HEK293 (cell line): ENCODE results near the gene HNRNPL.

ENCODE experiments used
- ATF2 ChIP-seq: fragments of 450-650 bp; formaldehyde crosslinking; IDR thresholded peaks from 2 replicates; pipeline ENCODE4 v1.5.1; 2016; ENCODE audit warnings: missing biosample characterization, missing genetic modification characterization, low read depth
- CTCF ChIP-seq: fragments of 450-650 bp; formaldehyde crosslinking; IDR thresholded peaks from 2 replicates; pipeline ENCODE4 v1.5.1; 2016; ENCODE audit warnings: missing biosample characterization, missing genetic modification characterization
- REST ChIP-seq: fragments of 450-650 bp; formaldehyde crosslinking; IDR thresholded peaks from 2 replicates; pipeline ENCODE4 v1.5.1; 2016; ENCODE audit warnings: missing biosample characterization, missing genetic modification characterization
- ZBTB21 ChIP-seq: fragments of 450-650 bp; formaldehyde crosslinking; IDR thresholded peaks from 2 replicates; pipeline ENCODE4 v1.5.1; 2017; ENCODE audit warnings: missing biosample characterization, missing genetic modification characterization
- ZBTB26 ChIP-seq: fragments of 450-650 bp; formaldehyde crosslinking; optimal IDR thresholded peaks from 2 replicates; pipeline ENCODE3; 2016; ENCODE audit warnings: missing biosample characterization, mild to moderate bottlenecking, missing genetic modification characterization
- ZNF24 ChIP-seq: fragments of 450-650 bp; formaldehyde crosslinking; IDR thresholded peaks from 2 replicates; pipeline ENCODE4 v1.5.1; 2016; ENCODE audit warnings: missing biosample characterization, missing genetic modification characterization
- ZNF274 ChIP-seq, 2 experiments: fragments of 200-500 bp in 1 of 2; fragments of 450-650 bp in 1 of 2; sonication (Bioruptor generic) in 1 of 2; formaldehyde crosslinking in 1 of 2; IDR thresholded peaks; 2 replicates each; pipeline versions ENCODE4 v1.5.1 to v1.6.1; 2014 to 2016; ENCODE audit warnings: borderline replicate concordance in 1 of 2, inconsistent platforms in 1 of 2, low read length in 1 of 2, missing biosample characterization in 1 of 2, missing genetic modification characterization in 1 of 2
- ZNF747 ChIP-seq: fragments of 450-650 bp; formaldehyde crosslinking; IDR thresholded peaks from 2 replicates; pipeline ENCODE4 v1.5.1; 2016; ENCODE audit warnings: missing biosample characterization, missing genetic modification characterization
- ZSCAN30 ChIP-seq: fragments of 450-650 bp; IDR thresholded peaks from 2 replicates; pipeline ENCODE4 v1.5.1; 2018; ENCODE audit warnings: missing biosample characterization, mild to moderate bottlenecking, missing genetic modification characterization, moderate library complexity
- TF ChIP-seq, protein P1 (sequence below): fragments of 450-650 bp; formaldehyde crosslinking; IDR thresholded peaks from 2 replicates; pipeline ENCODE4 v1.5.1; 2016; ENCODE audit warnings: missing biosample characterization, missing genetic modification characterization

DNA sequence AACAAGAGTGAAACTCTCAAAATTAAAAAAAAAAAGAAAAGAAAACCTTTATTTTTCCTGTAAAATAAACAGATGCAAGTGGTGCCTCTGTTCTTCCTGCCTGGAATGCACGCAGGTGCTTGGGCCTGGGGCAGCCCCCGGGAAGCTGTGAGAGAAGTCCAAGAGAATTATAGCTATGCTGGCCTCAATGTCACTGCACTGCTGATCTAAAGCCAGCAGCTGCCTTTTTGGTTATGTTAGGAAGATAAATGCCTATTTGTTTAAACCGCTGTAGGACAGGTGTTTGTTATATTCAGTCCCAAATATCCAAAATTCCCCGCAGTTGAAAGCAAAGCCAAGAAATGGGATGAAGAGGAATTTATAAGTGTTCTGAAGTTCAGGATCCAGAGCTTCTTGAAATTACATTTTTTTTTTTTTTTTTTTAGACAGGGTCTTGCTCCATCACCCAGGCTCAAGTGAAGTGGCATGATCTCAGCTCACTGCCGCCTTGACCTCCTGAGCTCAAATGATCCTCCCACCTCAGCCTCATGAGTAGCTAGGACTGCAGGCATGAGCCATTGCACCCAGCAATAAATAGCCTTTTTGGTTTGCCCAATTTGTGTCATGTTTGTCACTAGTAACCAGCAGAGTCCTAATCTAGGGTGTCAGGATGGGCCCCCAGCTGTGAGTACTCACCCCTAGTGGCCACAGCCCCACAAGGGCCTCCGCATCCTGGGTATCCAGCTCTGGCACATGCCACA, 26.0 kb upstream of the HNRNPL start:
- TF ChIP-seq ZNF24 (tag by site-specific recombination), result no peak
- peak; percentile 43 for TF ChIP-seq CTCF (tag by site-specific recombination)
- TF ChIP-seq, protein P1, sequence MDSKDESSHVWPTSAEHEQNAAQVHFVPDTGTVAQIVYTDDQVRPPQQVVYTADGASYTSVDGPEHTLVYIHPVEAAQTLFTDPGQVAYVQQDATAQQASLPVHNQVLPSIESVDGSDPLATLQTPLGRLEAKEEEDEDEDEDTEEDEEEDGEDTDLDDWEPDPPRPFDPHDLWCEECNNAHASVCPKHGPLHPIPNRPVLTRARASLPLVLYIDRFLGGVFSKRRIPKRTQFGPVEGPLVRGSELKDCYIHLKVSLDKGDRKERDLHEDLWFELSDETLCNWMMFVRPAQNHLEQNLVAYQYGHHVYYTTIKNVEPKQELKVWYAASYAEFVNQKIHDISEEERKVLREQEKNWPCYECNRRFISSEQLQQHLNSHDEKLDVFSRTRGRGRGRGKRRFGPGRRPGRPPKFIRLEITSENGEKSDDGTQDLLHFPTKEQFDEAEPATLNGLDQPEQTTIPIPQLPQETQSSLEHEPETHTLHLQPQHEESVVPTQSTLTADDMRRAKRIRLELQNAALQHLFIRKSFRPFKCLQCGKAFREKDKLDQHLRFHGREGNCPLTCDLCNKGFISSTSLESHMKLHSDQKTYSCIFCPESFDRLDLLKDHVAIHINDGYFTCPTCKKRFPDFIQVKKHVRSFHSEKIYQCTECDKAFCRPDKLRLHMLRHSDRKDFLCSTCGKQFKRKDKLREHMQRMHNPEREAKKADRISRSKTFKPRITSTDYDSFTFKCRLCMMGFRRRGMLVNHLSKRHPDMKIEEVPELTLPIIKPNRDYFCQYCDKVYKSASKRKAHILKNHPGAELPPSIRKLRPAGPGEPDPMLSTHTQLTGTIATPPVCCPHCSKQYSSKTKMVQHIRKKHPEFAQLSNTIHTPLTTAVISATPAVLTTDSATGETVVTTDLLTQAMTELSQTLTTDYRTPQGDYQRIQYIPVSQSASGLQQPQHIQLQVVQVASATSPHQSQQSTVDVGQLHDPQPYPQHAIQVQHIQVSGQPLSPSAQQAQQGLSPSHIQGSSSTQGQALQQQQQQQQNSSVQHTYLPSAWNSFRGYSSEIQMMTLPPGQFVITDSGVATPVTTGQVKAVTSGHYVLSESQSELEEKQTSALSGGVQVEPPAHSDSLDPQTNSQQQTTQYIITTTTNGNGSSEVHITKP (tag by site-specific recombination), result no peak
- TF ChIP-seq ZBTB26, result no peak
- no peak for TF ChIP-seq ATF2 (tag by site-specific recombination)
- TF ChIP-seq REST (tag by site-specific recombination), result no peak
- TF ChIP-seq ZNF274 (IDR thresholded peaks at IDR 0.05; ENCODE audit: low read length), result no peak
- TF ChIP-seq ZNF274 (tag by site-specific recombination; IDR thresholded peaks at IDR 0.05; ENCODE audit: borderline replicate concordance), result no peak
- no peak for TF ChIP-seq ZBTB21 (tag by site-specific recombination)
- no peak for TF ChIP-seq ZSCAN30 (tag by site-specific recombination)
- TF ChIP-seq ZNF747 (tag by site-specific recombination), result no peak
